ENCODE results near the gene MYO9A.

GRCh38 chr15:72099155-72099554 lies 18.8 kb downstream of the MYO9A start:
- TF ChIP-seq, protein P1, sequence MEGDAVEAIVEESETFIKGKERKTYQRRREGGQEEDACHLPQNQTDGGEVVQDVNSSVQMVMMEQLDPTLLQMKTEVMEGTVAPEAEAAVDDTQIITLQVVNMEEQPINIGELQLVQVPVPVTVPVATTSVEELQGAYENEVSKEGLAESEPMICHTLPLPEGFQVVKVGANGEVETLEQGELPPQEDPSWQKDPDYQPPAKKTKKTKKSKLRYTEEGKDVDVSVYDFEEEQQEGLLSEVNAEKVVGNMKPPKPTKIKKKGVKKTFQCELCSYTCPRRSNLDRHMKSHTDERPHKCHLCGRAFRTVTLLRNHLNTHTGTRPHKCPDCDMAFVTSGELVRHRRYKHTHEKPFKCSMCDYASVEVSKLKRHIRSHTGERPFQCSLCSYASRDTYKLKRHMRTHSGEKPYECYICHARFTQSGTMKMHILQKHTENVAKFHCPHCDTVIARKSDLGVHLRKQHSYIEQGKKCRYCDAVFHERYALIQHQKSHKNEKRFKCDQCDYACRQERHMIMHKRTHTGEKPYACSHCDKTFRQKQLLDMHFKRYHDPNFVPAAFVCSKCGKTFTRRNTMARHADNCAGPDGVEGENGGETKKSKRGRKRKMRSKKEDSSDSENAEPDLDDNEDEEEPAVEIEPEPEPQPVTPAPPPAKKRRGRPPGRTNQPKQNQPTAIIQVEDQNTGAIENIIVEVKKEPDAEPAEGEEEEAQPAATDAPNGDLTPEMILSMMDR (IDR thresholded peaks at IDR 0.05) = no peak
- TF ChIP-seq POLR2AphosphoS5 (IDR thresholded peaks at IDR 0.05) = no peak
- no peak for TF ChIP-seq POLR2A (IDR thresholded peaks at IDR 0.05; ENCODE audit: low read depth)
